Stimulated activated CD8-positive, alpha-beta memory T cell treated with anti-CD3 and anti-CD28 coated beads, Interleukin-2, amount 100 ng/mL, for 48 hours (primary cell): ENCODE results near the gene NHLH2.

ENCODE experiments used
- DNase-seq, 2 donors: peaks; one replicate each; pipeline ENCODE4 v3.0.0-alpha.2; 2020; ENCODE audit warnings: low read depth in 2 of 2

The NHLH2 gene

GRCh38 chr1:115840605-115841460 is at the start of gene NHLH2:
NHLH2 (minus strand) TSS chr1:115841126; CDS start chr1:115838372, 2,754 bp downstream.
- no peak for DNase-seq

DNA sequence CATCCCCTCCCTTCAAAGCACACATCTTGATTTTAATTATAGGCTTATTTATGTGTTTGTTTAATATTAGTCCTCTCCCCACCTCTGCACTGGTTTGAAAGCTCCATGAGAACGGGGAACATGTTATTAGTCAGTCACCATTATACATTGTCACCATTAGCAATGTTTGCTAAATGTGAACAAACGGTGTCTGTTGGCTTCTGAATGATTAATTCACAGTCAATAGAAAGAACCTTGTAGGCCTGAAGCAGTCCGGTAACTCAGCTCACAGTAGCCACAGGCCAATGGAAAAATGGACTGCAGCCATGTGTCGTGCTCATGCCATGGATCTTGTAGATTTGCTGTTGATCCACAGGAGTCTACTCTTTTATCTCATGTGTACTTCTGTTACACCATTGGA is 49.7 kb upstream of the NHLH2 start:
- DNase-seq = no peak

DNA sequence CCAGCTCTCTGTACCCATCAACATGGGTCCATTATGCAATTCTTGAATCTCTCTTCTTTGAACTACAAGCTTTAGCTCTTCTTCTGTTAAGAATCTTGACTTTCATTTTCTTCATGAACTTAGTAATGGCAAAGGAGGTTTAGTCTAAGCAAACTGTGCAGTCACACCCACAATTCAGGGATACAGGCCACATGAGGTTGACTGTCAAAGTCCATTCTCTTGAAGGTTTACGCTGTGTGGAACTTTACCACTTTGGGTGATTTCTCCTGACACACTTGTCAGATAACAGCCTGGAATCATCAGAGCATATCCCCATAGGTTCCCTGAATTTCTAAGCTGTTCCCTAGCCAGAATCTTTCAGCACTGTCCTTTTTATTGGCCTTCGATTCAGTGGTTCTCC is 48.0 kb upstream of the NHLH2 start:
- DNase-seq = no peak

DNA sequence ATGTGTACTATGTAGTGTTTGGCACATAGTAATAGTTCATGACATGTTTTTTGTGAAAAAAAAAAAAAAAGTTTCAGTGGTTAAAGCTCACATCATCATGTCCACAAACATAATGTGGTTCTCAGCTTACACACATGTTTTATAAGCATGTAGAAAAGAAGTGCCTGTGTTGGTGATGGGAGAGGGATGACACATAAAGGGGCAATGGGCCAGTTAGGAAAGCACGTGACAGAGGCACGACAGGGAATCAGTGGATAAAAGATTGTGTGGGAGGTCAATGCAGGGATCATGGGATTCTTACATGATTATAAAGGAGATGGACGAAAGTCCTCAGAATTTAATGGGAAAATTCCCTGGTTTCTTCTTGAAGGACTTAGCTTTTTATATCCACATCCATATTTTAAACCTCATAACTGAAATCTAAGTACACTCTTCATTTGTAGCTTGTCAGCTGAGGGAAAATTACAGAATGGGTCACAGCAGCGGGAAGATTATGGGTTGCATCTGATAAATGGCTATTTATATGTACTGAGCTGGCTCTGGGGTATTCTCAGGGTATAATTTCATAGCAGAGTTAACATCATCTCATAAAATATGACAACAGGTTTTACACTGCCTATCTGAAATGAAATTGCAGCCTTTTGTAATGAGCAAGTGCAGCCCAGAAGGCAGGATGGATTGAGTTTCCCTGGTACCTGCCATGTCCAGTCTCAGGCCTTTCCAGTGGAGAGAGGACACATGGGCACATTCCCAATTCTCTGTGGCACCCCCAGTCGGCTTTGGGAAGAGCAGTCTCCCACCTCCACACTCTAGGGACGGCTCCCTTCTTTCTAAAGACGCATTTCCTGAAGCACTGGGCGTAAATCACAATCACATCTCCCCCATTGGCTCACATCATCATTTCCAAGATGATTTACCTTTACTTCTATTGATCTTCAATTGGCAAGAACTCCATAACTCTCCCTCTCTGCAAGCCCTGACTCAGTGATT is 42.3 kb upstream of the NHLH2 start:
- no peak for DNase-seq

GRCh38 chr1:115880981-115881672 is 40.2 kb upstream of the NHLH2 start:
- DNase-seq = no peak

DNA sequence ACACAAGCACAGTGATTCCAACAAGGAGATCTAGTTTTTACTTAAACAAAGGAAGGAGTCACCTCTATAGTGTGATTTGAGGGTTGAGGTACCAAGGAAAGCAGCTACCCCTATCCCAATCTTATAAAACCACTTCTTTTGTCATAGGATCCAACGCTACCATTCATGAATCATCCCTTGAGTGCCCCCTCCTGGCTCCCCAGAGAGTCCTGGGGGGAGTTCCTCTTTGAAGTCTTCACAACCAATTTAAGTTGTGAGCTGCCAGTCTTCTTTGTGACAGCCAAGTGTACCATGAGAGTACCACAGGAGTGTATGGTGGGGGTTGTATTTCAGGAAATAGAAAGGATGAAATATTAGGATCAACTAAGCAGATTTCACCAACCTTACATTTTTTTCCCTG is 39.1 kb upstream of the NHLH2 start:
- no peak for DNase-seq

DNA sequence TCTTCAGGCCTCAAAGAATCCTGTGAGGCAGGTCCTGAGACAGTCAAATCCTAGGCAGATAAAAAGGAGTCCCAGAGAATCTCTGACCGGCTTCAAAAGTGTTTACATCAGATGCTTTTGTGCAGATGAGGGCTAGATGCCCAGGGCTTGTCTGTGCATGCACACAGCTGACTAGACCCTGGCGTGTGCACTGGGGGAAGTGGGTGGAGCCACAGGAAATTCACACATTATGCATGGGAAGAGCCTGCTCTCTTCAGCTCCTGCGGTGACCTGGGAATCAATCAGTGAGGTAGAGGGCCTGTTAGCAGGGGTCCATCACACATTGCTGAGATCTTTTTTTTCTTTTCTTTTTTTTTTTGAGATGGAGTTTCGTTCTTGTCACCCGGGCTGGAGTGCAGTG is 36.6 kb upstream of the NHLH2 start:
- no peak for DNase-seq

- no peak for DNase-seq
Measured at GRCh38 chr1:115874904-115875303, 34.0 kb upstream of the NHLH2 start.

DNA sequence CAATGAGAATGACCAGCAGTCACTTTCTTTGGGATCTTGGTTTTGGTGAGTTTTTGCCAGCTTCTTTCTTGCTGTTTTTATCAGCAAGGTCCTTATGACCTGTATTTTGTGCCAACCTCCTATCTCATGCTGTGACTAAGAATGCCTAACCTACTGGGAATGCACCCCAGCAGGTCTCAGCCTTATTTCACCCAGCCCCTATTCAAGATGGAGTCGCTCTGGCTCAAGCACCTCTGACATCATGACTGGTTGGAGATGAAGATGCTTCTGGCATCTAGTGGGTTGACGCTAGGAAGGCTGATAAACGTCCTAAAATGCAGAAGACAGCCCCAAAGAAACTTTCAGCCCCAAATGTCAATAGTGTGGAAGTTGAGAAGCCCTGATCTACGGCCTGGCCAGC is 33.6 kb upstream of the NHLH2 start:
- no peak for DNase-seq

DNA sequence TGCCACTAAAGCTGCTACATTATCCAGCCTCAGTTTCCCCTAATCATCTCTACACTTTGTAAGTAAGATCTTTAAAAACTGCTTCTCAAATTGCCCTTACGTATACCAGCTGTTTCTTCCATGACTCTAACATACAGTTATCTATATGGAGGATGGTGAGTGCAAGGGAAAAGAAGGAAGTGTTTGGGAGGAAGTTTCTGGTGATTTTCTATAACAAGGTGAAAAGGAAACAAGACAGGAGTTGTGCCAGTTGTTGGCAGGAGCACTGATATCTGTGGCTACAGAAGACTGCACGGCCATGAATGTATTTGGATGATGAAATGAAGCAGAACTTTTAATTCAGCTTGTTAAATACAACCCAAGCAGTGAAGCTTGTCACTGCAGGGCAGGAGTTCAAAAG is 32.3 kb upstream of the NHLH2 start:
- DNase-seq = no peak

DNA sequence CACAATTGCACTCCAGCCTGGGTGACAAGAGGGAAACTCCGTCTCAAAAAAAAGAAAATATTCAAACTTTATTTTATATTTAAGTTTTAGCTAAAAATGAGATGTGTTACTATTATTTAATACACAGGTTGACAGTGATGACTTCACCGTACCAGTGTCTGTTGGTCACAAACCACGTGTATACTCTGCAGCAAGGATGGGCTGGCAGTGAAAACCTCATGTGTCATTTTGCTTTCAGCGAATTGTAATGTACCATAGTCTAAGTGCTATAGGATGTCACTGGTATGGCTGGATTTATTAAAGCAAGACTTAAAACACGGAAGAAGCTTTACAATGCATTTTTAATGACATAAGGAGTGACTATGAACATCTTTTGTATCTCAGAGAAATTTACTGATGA is 28.1 kb upstream of the NHLH2 start:
- no peak for DNase-seq

DNA sequence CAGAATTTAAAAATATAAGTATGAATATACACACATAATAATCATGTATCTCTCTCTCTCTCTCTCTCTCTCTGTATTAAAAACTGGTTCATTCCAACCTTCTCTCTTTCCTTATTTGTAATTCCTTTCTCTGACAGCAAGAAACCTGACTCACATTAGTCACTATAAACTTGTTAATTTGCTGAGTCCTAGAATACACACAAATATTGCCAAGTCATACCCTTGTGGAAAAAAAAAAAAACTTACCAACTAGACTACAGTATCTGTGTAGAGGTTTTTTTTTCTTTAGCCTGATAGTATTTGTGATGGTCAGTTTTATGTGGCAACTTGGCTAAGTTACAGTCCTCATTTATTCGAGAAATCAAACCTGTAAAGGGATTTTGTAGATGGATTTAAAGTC is 26.3 kb upstream of the NHLH2 start:
- no peak for DNase-seq

DNA sequence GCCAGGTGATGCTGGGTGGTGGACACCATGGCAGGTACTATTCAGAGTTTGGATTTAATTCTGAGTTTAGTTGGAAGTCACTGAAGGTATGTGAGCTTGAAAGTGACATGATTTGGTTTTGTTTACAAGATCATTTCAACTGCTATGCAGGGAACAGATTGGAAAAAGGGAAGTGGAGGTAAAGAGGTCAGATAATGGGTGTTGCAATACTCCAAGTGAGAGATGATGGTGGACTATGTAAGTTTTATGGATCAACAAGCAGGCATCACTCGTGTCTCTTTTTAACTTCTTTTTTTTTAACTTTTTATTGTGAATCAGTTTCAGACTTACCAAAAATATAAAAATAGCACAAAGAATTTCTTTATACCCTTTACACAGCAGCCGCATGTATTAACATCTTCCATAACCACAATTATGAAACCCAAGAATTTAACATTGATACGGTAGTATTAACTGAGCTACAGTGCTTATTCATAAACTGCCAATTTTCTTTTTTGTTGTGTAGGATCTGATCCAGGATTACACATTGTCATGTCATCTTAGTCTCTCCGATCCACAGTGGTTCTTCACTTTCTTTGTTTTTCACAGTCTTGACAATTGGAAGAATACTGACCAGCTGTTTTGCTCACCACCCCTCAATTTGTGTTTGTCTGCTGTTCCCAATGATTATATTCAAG is 24.9 kb upstream of the NHLH2 start:
- no peak for DNase-seq

DNA sequence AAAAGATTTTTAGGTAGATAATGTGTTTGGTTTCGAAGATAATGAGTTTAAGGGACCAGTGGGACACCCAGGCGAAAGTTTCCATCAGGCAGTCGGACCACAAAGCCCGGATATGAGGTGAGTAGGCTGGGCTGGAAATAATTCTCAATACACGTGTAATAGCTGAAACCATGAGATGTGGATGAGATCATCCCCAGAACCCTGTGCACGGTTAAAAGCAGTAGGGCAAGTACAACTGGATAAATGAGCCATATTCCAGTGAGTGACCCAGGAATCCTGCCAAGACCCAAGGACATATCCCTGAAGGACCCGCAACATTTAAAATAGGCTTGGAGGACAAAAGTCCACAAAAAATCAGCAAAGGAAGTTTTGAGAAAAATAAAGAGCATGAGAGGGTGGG is 21.5 kb upstream of the NHLH2 start:
- no peak for DNase-seq

DNA sequence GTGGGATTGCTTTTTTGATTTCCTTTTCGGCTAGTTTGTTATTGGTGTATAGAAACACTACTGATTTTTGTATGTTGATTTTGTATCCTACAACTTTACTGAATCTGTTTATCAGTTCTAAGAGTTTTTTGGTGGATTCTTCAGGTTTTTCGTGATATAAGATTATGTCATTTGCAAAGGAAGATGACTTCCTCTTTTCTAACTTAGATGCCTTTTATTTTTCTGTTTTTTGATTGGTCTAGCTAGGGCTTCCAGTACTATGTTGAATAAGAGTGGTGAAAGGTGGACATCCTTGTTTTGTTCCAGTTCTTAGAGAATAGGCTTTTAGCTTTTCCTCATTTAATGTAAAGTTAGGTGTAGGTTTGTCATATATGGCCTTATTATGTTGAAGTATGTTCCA is 13.1 kb upstream of the NHLH2 start:
- no peak for DNase-seq

GRCh38 chr1:115850937-115851336 is 10.0 kb upstream of the NHLH2 start:
- no peak for DNase-seq

GRCh38 chr1:115847787-115848186 is 6.9 kb upstream of the NHLH2 start:
- no peak for DNase-seq

GRCh38 chr1:115842948-115843347 is 2.0 kb upstream of the NHLH2 start:
- no peak for DNase-seq

- no peak for DNase-seq
Measured at GRCh38 chr1:115839679-115840237, 1.2 kb downstream of the NHLH2 start.

DNA sequence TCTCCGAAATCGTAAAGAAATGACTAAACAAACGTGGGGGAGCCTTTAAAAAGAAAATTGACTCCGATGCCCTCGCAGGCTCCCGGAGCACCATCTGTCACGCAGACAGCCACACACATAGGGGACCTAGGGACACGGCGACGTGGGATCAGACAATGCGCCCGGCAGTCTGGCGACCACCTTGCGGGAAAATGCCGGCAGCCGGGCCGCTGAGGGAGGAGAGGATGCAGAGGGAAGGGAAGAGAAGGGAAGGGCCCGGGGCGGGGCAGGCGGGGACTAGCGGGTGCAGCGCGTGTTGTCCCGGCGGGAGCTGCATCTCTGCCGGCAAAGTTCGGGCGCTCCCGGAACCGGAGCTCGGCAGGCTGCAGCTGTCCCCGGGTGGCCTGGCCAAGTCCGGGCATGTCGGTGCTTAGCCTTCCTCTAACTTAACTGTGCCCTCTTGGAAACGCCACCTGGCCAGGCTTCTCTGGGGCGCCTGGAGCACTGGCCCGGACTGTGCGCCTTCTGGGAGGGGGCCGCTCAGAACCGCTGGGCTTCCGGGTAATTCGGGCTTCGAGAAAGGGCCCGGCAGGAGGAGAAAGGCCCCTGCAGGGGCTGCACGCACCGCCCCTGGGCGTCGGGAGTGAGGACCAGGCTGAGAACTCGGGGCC is 1.8 kb downstream of the NHLH2 start:
- no peak for DNase-seq
